ENCODE data around the gene WNK2. TPM values are rescaled to one million over a fixed set of nuclear protein-coding genes. Genes with fewer than 3 reads are reported as not detected.

WNK2 gene
- total and polyA plus RNA-seq, 2 of the 4 experiments (the other 2 are of a cell fraction), result not detected

DNA sequence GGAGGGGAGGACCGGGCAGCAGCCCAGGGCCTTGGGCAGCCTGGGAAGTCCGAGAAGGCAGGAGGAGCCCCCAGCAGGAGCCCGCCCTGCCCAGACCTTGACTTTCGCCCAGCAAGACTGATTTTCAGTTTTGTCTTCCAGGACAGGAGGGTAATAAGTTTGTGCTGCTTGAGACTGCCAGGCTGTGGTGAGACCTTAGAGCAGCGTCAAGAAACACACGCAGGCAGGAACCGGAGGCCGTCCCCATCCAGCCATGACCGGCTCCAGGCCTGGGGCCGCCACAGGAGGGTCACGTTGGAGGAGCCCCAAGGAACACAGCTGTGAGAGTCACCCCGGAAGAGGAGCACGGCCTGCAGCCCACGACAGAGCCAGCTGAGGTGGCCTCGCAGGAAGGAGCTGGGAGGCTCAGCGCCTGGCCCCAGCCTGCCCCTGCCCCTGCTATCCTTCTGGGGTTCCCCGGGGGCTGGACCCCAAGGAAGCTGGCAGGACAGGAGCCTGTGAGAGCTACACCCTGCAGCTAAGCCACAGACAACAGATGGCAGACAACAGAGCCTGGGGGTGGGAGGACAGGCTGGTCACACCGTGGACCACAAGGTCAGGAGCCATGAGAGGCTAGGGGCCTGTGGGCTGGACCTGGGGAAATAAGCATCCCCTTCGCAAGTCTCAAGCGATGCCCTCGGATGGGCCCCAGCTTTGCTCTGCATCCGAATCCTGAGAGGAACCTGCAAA, 141.5 kb downstream of the WNK2 start:
- Histone ChIP-seq H3K4me2 (ENCODE audit: low read depth, low read length) (no peak overlapping the region), H4K8ac (ENCODE audit: low read depth in 2 of 2, low read length in 2 of 2) (no peak overlapping the region), H3K79me1 (ENCODE audit: low read depth in 1 of 2, low read length in 2 of 2) (no peaks in the 10 kb centered on the region)

More for the DNA sequence above, 141.5 kb downstream of the WNK2 start:
- no peak overlapping the region for H2BK20ac ChIP-seq (ENCODE audit: low read depth, low read length)
- no peak overlapping the region for H3K4me3 ChIP-seq (ENCODE audit: insufficient read depth, low read depth, low read length)
- no peak overlapping the region for H3K27ac ChIP-seq (ENCODE audit: insufficient read depth, low read length)
- H3K56ac ChIP-seq (ENCODE audit: extremely low read depth, insufficient read depth, low read length), result no peak overlapping the region
- no peak overlapping the region for H3K23ac ChIP-seq (ENCODE audit: low read depth, low read length)
- WGBS, 2 experiments (ENCODE audit: extremely low coverage in 2 of 2, insufficient read length in 1 of 2), result 80% methylated on average over 8 of the region's 22 CpGs; no CpG with 5 or more reads in 1 of the 2 experiments
- in situ Hi-C loops (cut with MboI; ENCODE audit: low sequenced_read_pairs) (no loop called here), dilution Hi-C loops (cut with HindIII; ENCODE audit: low sequenced_read_pairs, unreplicated experiment) (no loop called here), intact Hi-C loops (cut with micrococcal nuclease) (no loop called here)
- no peak overlapping the region for H3K9ac ChIP-seq (ENCODE audit: low read depth, low read length)
- no peaks in the 10 kb centered on the region for H3K36me3 ChIP-seq (ENCODE audit: control insufficient read depth, insufficient read depth, low read length)
- H4K5ac ChIP-seq (ENCODE audit: low read depth, low read length), result no peak overlapping the region
- H2AFZ ChIP-seq (replicated peaks; ENCODE audit: low read length, poor library complexity), result no peak overlapping the region
- no peak overlapping the region for H3K4ac ChIP-seq (ENCODE audit: low read depth, low read length)
- CTCF ChIA-PET, result no interaction called here
- no peak overlapping the region for H3K18ac ChIP-seq (ENCODE audit: low read depth, low read length)
- H2BK5ac ChIP-seq (ENCODE audit: low read depth, low read length, poor library complexity, severe bottlenecking), result no peak overlapping the region
- DNase-seq (no peak), ATAC-seq (ENCODE audit: low read depth) (no peak)
- H2BK120ac ChIP-seq (ENCODE audit: low read depth, low read length), result no peak overlapping the region
- no TSS peak for BruUV-seq (replicated peaks)
- TF ChIP-seq CHD1 (IDR thresholded peaks at IDR 0.05; ENCODE audit: low read depth, low read length), result no peak
- no peak for TF ChIP-seq CEBPB (IDR thresholded peaks at IDR 0.05; ENCODE audit: low read depth, low read length)
- no peak for TF ChIP-seq MAFK (IDR thresholded peaks at IDR 0.05; ENCODE audit: low read depth, low read length)
- TF ChIP-seq, protein P1, sequence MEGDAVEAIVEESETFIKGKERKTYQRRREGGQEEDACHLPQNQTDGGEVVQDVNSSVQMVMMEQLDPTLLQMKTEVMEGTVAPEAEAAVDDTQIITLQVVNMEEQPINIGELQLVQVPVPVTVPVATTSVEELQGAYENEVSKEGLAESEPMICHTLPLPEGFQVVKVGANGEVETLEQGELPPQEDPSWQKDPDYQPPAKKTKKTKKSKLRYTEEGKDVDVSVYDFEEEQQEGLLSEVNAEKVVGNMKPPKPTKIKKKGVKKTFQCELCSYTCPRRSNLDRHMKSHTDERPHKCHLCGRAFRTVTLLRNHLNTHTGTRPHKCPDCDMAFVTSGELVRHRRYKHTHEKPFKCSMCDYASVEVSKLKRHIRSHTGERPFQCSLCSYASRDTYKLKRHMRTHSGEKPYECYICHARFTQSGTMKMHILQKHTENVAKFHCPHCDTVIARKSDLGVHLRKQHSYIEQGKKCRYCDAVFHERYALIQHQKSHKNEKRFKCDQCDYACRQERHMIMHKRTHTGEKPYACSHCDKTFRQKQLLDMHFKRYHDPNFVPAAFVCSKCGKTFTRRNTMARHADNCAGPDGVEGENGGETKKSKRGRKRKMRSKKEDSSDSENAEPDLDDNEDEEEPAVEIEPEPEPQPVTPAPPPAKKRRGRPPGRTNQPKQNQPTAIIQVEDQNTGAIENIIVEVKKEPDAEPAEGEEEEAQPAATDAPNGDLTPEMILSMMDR (conservative IDR thresholded peaks at IDR 0.05; ENCODE audit: low read depth, low read length), result no peak
- TF ChIP-seq, protein P2, sequence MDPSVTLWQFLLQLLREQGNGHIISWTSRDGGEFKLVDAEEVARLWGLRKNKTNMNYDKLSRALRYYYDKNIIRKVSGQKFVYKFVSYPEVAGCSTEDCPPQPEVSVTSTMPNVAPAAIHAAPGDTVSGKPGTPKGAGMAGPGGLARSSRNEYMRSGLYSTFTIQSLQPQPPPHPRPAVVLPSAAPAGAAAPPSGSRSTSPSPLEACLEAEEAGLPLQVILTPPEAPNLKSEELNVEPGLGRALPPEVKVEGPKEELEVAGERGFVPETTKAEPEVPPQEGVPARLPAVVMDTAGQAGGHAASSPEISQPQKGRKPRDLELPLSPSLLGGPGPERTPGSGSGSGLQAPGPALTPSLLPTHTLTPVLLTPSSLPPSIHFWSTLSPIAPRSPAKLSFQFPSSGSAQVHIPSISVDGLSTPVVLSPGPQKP (IDR thresholded peaks at IDR 0.05; ENCODE audit: borderline replicate concordance, low read depth, low read length), result no peak
- TF ChIP-seq NFE2L2 (IDR thresholded peaks at IDR 0.05; ENCODE audit: low read depth, low read length), result no peak
- no peak for TF ChIP-seq RCOR1 (IDR thresholded peaks at IDR 0.05; ENCODE audit: insufficient replicate concordance, low read length)
- no peak for TF ChIP-seq POLR2A (IDR thresholded peaks at IDR 0.05; ENCODE audit: low read depth, low read length)
- POLR2A ChIA-PET (ENCODE audit: unreplicated experiment), result no interaction called here
- no peak overlapping the region for H2AK9ac ChIP-seq (replicated peaks; ENCODE audit: low read depth, low read length, poor library complexity)
- no peak overlapping the region for H2BK15ac ChIP-seq (ENCODE audit: low read depth, low read length)
- H4K91ac ChIP-seq (ENCODE audit: insufficient read depth, low read depth, low read length), result no peak overlapping the region
- no peak overlapping the region for H3K14ac ChIP-seq (replicated peaks; ENCODE audit: low read depth, low read length)
- H4K20me1 ChIP-seq (ENCODE audit: insufficient read depth, low read length), result no peaks in the 10 kb centered on the region
- no peaks in the 10 kb centered on the region for H3K4me1 ChIP-seq (ENCODE audit: control insufficient read depth, insufficient read depth, low read length)
- H3K9me1 ChIP-seq (ENCODE audit: insufficient read depth, low read length), result no peaks in the 10 kb centered on the region
- H2AK5ac ChIP-seq (ENCODE audit: low read depth, low read length), result no peak overlapping the region
- H3K27me3 ChIP-seq (ENCODE audit: control insufficient read depth, insufficient read depth, low read length), result no peaks in the 10 kb centered on the region; the same call in 1 of the 2 replicates
- H3K9me3 ChIP-seq (ENCODE audit: control insufficient read depth, insufficient read depth, low read length), result no peaks in the 10 kb centered on the region

Data from IMR-90 (cell line).